Stimulated activated CD4-positive, alpha-beta T cell treated with anti-CD3 and anti-CD28 coated beads, Interleukin-12 subunit alpha, Interleukin-12 subunit beta, amount 100 ng/mL, for 48 hours (primary cell): ENCODE measurements around the gene MAL.

Experiments used
- DNase-seq, 3 donors: peaks; one replicate each; pipeline ENCODE4 v3.0.0-alpha.2; 2020; ENCODE audit warnings: low read depth in 2 of 3, low spot score in 1 of 3

The MAL gene

GRCh38 chr2:95025406-95026319 is at the start of gene MAL:
TSS of gene MAL (plus strand) at chr2:95025708. CDS start at chr2:95025793, 85 bp downstream.
- peak in 1 of 3 donors; percentile 54 for DNase-seq

- no peak for DNase-seq
Observed at GRCh38 chr2:94977826-94978225, 47.7 kb upstream of the MAL start.

- DNase-seq, result no peak
Observed at GRCh38 chr2:94978917-94979316, 46.6 kb upstream of the MAL start.

DNA sequence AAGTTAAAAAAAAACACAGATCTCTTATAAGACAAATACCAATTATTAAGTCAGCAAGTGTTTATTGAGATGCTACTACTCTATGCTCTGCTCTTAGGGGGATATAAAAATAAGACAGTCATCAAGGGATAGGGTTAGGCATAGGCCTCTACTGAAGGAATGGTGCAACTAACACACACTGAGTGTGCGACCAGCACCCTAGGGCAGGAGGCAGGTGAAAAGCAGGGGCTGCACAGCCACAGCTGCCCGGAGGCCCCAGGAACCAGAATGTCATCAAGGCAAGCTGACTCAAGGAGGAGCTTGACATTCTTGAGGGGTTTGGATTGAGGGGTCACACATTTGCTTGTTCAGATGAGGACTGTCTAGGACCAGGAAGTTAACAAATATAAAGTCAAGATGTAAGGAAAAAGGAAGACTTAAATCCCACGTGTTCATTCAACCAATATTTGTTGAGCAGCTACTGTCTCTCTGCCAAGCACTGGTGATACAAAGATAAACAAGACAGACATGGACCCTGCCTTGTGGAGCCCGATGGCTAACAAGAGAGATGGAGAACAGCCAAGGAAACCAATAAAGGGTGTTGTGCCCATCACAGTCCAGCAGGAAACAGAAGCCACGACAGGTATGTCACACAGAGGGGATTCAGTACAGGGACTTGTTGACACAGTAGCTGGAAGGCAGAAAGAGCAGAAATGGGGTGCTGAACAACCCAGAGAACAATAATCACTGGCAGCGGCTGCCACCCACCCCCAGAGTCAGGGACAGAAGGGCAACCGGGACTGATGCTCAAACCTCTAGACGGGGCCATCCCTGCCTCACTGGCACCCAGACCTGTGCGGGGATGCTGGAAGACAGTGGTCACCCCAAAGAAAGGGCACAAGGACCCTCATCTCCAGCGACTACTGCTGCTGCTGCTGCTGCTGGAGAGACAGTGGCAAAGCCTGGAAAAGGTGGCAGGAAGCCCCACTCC is 45.8 kb upstream of the MAL start:
- DNase-seq, result no peak

DNA sequence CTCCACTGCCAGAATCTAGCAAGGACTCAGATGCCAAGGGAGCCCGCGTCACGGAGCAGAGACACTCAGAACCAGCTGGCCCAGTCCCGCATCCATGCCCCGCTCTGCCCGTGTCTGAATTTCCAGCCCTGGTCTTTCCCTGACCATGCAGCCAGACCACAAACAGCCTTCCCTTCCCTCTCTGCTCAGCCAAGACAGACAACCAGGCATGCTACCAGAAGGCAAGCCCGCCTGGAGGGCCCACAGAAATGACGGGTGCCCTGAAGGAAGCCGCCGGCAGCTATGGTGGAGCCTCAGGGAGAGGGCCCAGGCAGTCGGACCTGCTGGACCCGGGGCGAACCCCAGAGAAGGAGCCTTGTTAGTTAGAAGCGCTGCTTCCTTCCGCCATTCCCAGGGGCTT is 45.1 kb upstream of the MAL start:
- no peak for DNase-seq

- no peak for DNase-seq
Observed at GRCh38 chr2:94982156-94982555, 43.4 kb upstream of the MAL start.

GRCh38 chr2:94982675-94983074 is 42.8 kb upstream of the MAL start:
- DNase-seq, result no peak

DNA sequence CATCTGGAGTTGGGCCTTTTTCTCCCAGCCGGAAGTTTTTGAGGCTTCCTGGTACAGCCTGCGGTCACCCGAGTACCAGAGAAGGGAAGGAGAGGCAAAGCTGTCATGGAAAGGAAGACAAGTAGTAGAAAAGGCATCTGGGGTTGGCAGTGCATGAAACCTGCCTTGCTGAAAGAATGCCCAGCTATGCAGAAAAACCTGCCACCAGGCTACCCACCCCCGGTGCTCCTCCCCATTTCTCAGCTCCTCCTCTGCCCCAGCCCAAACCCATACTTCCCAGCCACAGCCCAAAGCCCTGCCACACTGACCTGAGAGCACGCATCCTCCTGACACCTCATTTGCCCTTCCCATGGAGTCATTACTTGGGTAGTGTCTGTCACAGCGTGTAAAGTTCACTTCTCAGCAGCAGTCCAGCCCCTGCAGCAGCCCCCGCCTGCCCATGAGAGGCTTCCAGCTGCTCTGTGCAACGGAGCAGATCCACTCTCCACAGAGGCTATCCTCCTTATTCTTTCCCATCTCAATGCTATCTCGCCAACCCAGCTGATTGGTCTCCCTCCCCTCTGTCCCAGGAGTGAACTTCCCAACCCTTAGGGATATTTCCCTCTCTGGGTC is 40.4 kb upstream of the MAL start:
- no peak for DNase-seq

- DNase-seq, result no peak
Observed at GRCh38 chr2:94985636-94986035, 39.9 kb upstream of the MAL start.

DNA sequence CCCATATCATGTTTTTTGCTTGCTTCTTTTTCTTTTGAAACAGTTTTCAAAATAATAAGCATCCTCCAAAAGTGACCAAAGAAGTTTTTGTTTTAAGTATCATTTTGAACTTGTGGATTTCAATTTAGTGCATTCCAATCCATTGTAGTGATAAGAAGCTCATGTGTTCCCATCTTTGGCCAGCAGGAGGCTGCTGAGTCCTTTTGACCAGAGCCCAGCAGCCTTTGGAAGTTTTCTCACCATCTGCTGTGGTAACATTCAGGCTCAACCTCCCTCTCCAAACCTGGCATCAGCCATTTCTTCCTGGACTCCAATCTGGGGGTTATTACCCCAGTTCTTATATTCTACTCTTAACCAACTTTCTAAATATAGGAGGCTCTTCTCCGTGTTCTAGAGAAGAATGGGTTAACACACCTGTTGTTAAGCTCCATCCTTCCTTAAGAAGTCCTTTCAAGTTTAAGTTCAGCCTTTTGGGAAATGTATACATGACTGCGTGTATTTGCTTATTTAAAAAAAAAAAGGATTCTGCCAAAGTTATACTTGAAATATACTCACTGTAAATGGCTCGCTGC is 39.0 kb upstream of the MAL start:
- DNase-seq, result peak; percentile 14 to 30 (median 23)

- no peak for DNase-seq
Observed at GRCh38 chr2:94987074-94988020, 38.2 kb upstream of the MAL start.

GRCh38 chr2:94990956-94991355 is 34.6 kb upstream of the MAL start:
- no peak for DNase-seq

- DNase-seq, result no peak
Observed at GRCh38 chr2:94992360-94992759, 33.1 kb upstream of the MAL start.

GRCh38 chr2:94993176-94994062 is 32.1 kb upstream of the MAL start:
- no peak for DNase-seq

GRCh38 chr2:94994063-94994913 is 31.2 kb upstream of the MAL start:
- DNase-seq, result no peak

GRCh38 chr2:94994914-94995552 is 30.5 kb upstream of the MAL start:
- DNase-seq, result no peak

- DNase-seq, result no peak
Observed at GRCh38 chr2:94995553-94996304, 29.8 kb upstream of the MAL start.
